HT1080 (cell line): ENCODE measurements around the gene RAD21L1. TPM values are rescaled to one million over a fixed set of nuclear protein-coding genes. Genes with fewer than 3 reads are reported as not detected.
"Not testable (repeated sequence)": the region's sequence is repeated elsewhere in the genome, so short reads cannot be mapped to it uniquely, and the experiment has no call there.

ENCODE experiments used
- DNase-seq: peaks from one replicate; pipeline ENCODE4 v3.0.0-alpha.2; 2015; ENCODE audit warnings: low read depth
- total RNA-seq: library from RNA; depleted of rRNA; stranded (reverse); fragments of >200 nt; shearing (Covaris generic); gene quantifications from 2 replicates; pipeline ENCODE4 v1.2.3, GENCODE V29; 2014

Gene RAD21L1
- total RNA-seq, 1 experiment from 2014 or later = 0.59 TPM

GRCh38 chr20:1224205-1224890 is 1.5 kb upstream of the RAD21L1 start:
- DNase-seq = no peak

- peak; percentile 11 for DNase-seq
Measured at GRCh38 chr20:1225263-1225782, 521 bp upstream of the RAD21L1 start.

- DNase-seq = no peak
Measured at GRCh38 chr20:1229541-1229940, 3.7 kb downstream of the RAD21L1 start.

- no peak for DNase-seq
Measured at GRCh38 chr20:1232286-1233111, 6.7 kb downstream of the RAD21L1 start.

GRCh38 chr20:1240549-1240948 is 14.7 kb downstream of the RAD21L1 start:
- DNase-seq = no peak

- DNase-seq = no peak
Measured at GRCh38 chr20:1241456-1241855, 15.6 kb downstream of the RAD21L1 start.

GRCh38 chr20:1242099-1242498 is 16.3 kb downstream of the RAD21L1 start:
- DNase-seq = no peak

GRCh38 chr20:1242530-1242929 is 16.7 kb downstream of the RAD21L1 start:
- peak; percentile 90 for DNase-seq

- DNase-seq = no peak
Measured at GRCh38 chr20:1245578-1245977, 19.7 kb downstream of the RAD21L1 start.

- no peak for DNase-seq
Measured at GRCh38 chr20:1247689-1248088, 21.8 kb downstream of the RAD21L1 start.

GRCh38 chr20:1250282-1250681 is 24.4 kb downstream of the RAD21L1 start:
- not testable (repeated sequence) for DNase-seq

GRCh38 chr20:1252416-1252815 is 26.6 kb downstream of the RAD21L1 start:
- DNase-seq = no peak

- no peak for DNase-seq
Measured at GRCh38 chr20:1254254-1254653, 28.4 kb downstream of the RAD21L1 start.

- DNase-seq = no peak
Measured at GRCh38 chr20:1255675-1256074, 29.8 kb downstream of the RAD21L1 start.

GRCh38 chr20:1263853-1264252 is 38.0 kb downstream of the RAD21L1 start:
- DNase-seq = no peak

GRCh38 chr20:1264727-1265126 is 38.9 kb downstream of the RAD21L1 start:
- DNase-seq = no peak

GRCh38 chr20:1265226-1265915 is 39.5 kb downstream of the RAD21L1 start:
- no peak for DNase-seq

- DNase-seq = no peak
Measured at GRCh38 chr20:1265916-1266166, 40.0 kb downstream of the RAD21L1 start.

GRCh38 chr20:1266167-1266973 is 40.5 kb downstream of the RAD21L1 start, which contains the start of gene SNPH:
Gene SNPH, plus strand, starts transcription at chr20:1266294. Its CDS starts 29,946 bp downstream, at chr20:1296240.
- peak; percentile 87 for DNase-seq

- DNase-seq = no peak
Measured at GRCh38 chr20:1267161-1267560, 41.3 kb downstream of the RAD21L1 start.

GRCh38 chr20:1267809-1268374 is 42.0 kb downstream of the RAD21L1 start:
- DNase-seq = no peak
